Muscle of leg (tissue), 11 donors: ENCODE data around the gene ATP13A3. TPM values are rescaled to one million over a fixed set of nuclear protein-coding genes. Genes with fewer than 3 reads are reported as not detected.

Source experiments
- DNase-seq: peaks from one replicate; pipeline ENCODE4 v3.0.0; 2013
- H3K27ac ChIP-seq: one replicate; pipeline ENCODE4 v1.5.1; 2013; ENCODE audit warnings: mild to moderate bottlenecking, low read length, control low read depth
- H3K27me3 ChIP-seq: one replicate; pipeline ENCODE4 v1.6.1; 2013; ENCODE audit warnings: low read length; ENCODE audit not compliant: control insufficient read depth, insufficient read depth
- H3K36me3 ChIP-seq: one replicate; pipeline ENCODE4 v1.6.1; 2013; ENCODE audit warnings: low read length; ENCODE audit not compliant: control insufficient read depth, insufficient read depth
- H3K4me1 ChIP-seq: one replicate; pipeline ENCODE4 v1.6.1; 2013; ENCODE audit warnings: low read length; ENCODE audit not compliant: control insufficient read depth, insufficient read depth
- H3K4me3 ChIP-seq: one replicate; pipeline ENCODE4 v1.5.1; 2013; ENCODE audit warnings: low read length, control low read depth
- H3K9me3 ChIP-seq: replicated peaks from 2 replicates; pipeline ENCODE4 v1.6.1; 2013; ENCODE audit warnings: low read depth, low read length; ENCODE audit not compliant: control insufficient read depth
- WGBS: methylation state at CpG from one replicate; pipeline ENCODE4 v1.1.5; 2013; ENCODE audit warnings: missing lambda C conversion rate; ENCODE audit not compliant: insufficient coverage; 5-methylcytosine and 5-hydroxymethylcytosine counted together
- polyA plus RNA-seq, 8 donors: library from polyadenylated mRNA; unstranded; fragments of 120-200 nt; gene quantifications; one replicate each; pipeline versions ENCODE4 v1.2.1 to v1.2.3, GENCODE V29; 2013; ENCODE audit warnings: inconsistent platforms in 1 of 8, low replicate concordance in 1 of 8; ENCODE audit not compliant: insufficient read length in 8 of 8, insufficient read depth in 1 of 8
- total RNA-seq: library from RNA; stranded (reverse); fragments of 120-200 nt; gene quantifications from one replicate; pipeline ENCODE4 v1.2.4, GENCODE V29; 2013

The ATP13A3 gene
- total and polyA plus RNA-seq, 9 donors = 16.0 to 35.2 (median 22.0) TPM

DNA sequence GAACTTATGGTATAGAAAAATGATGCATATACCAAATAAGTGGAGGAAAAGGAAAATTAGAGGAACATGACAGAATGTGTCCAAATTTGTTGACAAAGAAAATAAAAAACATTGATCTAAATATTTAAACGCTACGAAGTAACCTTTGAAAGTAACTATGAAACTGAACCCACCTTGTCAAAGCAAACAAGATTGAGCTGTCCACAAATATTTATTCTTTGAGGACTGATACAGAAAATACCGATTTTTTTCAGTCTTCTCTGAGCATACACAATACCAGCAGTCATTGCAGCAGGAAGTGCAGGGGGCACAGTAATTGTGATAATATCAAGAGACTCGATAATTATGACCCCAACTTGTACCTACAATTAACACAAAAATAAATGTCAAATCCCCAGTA, 40.0 kb downstream of the ATP13A3 start:
- WGBS = no CpG with 5 or more reads among the region's 4 CpGs

GRCh38 chr3:194446172-194446571, 40.6 kb downstream of the ATP13A3 start:
- no peak for DNase-seq
- Histone ChIP-seq H3K36me3 (peaks cover 28% of the 10 kb centered on the region), H3K9me3 (no peaks in the 10 kb centered on the region), H3K27me3 (no peaks in the 10 kb centered on the region), H3K27ac (no peak overlapping the region), H3K4me1 (no peaks in the 10 kb centered on the region), H3K4me3 (no peak overlapping the region)
- 96% methylated on average over 9 of the region's 13 CpGs for WGBS

More for the DNA sequence above, 40.0 kb downstream of the ATP13A3 start:
- peaks cover 33% of the 10 kb centered on the region for H3K36me3 ChIP-seq
- H3K9me3 ChIP-seq = no peaks in the 10 kb centered on the region
- H3K27me3 ChIP-seq = no peaks in the 10 kb centered on the region
- no peak overlapping the region for H3K27ac ChIP-seq
- H3K4me1 ChIP-seq = no peaks in the 10 kb centered on the region
- no peak overlapping the region for H3K4me3 ChIP-seq
- no peak for DNase-seq

DNA sequence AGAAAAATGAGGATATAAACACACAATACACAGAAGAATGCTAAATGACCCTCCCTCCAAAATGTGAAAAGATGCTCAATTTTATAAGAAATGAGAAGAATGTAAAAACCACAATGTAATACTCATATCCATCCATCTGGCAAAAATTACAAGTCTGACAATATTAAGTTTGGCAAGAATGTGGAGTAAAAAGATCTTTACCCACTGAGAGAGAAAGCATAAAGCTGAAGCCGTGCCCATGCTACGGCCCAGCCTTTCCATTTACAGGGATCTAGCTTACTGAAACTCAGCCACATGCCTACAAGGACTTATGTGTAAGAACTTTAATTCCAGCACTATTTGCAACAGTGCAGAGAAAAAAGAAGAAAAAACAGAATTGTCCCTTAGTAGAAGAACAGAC, 42.9 kb downstream of the ATP13A3 start:
- no CpG with 5 or more reads among the region's 2 CpGs for WGBS

GRCh38 chr3:194440756-194441155, 46.0 kb downstream of the ATP13A3 start:
- no CpG with 5 or more reads among the region's 2 CpGs for WGBS
- peaks cover 22% of the 10 kb centered on the region for H3K36me3 ChIP-seq

More for the DNA sequence above, 42.9 kb downstream of the ATP13A3 start:
- no peaks in the 10 kb centered on the region for H3K9me3 ChIP-seq
- H3K4me3 ChIP-seq = no peak overlapping the region
- no peaks in the 10 kb centered on the region for H3K4me1 ChIP-seq
- peaks cover 22% of the 10 kb centered on the region for H3K36me3 ChIP-seq
- no peak overlapping the region for H3K27ac ChIP-seq
- DNase-seq = peak; percentile 43
- H3K27me3 ChIP-seq = no peaks in the 10 kb centered on the region

GRCh38 chr3:194439881-194440550, 46.8 kb downstream of the ATP13A3 start:
- H3K9me3 ChIP-seq = no peaks in the 10 kb centered on the region
- H3K36me3 ChIP-seq = peaks cover 25% of the 10 kb centered on the region
- DNase-seq = no peak
- no CpG with 5 or more reads among the region's 6 CpGs for WGBS
- H3K4me1 ChIP-seq = no peaks in the 10 kb centered on the region
- no peak overlapping the region for H3K4me3 ChIP-seq
- H3K27ac ChIP-seq = no peak overlapping the region
- H3K27me3 ChIP-seq = no peaks in the 10 kb centered on the region

More at GRCh38 chr3:194440756-194441155, 46.0 kb downstream of the ATP13A3 start:
- no peak for DNase-seq
- Histone ChIP-seq H3K27me3 (no peaks in the 10 kb centered on the region), H3K9me3 (no peaks in the 10 kb centered on the region), H3K4me1 (no peaks in the 10 kb centered on the region), H3K4me3 (no peak overlapping the region), H3K27ac (no peak overlapping the region)

GRCh38 chr3:194434503-194434902, 52.3 kb downstream of the ATP13A3 start:
- no peak for DNase-seq
- Histone ChIP-seq H3K36me3 (peaks cover 20% of the 10 kb centered on the region), H3K4me1 (no peaks in the 10 kb centered on the region), H3K27ac (no peak overlapping the region), H3K27me3 (no peaks in the 10 kb centered on the region), H3K4me3 (no peak overlapping the region), H3K9me3 (no peaks in the 10 kb centered on the region)
- 100% methylated on average over 3 of the region's 3 CpGs for WGBS

GRCh38 chr3:194431554-194431953, 55.2 kb downstream of the ATP13A3 start:
- WGBS = 93% methylated on average over 3 of the region's 5 CpGs
- no peaks in the 10 kb centered on the region for H3K4me1 ChIP-seq
- peaks cover 19% of the 10 kb centered on the region for H3K36me3 ChIP-seq
- H3K4me3 ChIP-seq = no peak overlapping the region
- no peak overlapping the region for H3K27ac ChIP-seq
- no peak for DNase-seq
- H3K27me3 ChIP-seq = no peaks in the 10 kb centered on the region
- no peaks in the 10 kb centered on the region for H3K9me3 ChIP-seq

- no peak for DNase-seq
- H3K36me3 ChIP-seq = peaks cover 16% of the 10 kb centered on the region
- no peaks in the 10 kb centered on the region for H3K9me3 ChIP-seq
- H3K4me3 ChIP-seq = no peak overlapping the region
- no peaks in the 10 kb centered on the region for H3K4me1 ChIP-seq
- no CpG with 5 or more reads among the region's 4 CpGs for WGBS
- no peaks in the 10 kb centered on the region for H3K27me3 ChIP-seq
- H3K27ac ChIP-seq = no peak overlapping the region
These were observed 61.4 kb downstream of the ATP13A3 start for GRCh38 chr3:194425399-194425798.

DNA sequence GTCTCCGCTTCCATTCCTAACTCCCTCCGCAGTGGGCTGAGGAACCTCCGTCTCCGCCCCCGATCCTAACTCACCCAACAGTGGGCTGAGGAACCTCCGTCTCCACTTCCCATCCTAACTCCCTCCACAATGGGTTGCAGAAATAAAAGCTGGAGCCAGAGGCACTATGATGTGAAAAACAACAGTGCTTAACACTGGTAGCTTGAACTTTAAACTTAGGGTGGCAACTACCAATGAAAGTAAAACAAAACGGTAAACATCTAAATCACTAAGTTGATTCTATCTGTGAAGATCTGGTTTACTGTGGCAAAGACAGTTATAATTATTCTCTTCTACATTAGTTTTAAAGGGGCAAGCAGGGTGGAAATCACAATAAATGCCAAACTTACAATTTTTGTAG, 61.8 kb downstream of the ATP13A3 start:
- DNase-seq = no peak
- WGBS = 97% methylated on average over 5 of the region's 7 CpGs
- H3K36me3 ChIP-seq = peaks cover 16% of the 10 kb centered on the region
- H3K27ac ChIP-seq = no peak overlapping the region
- H3K27me3 ChIP-seq = no peaks in the 10 kb centered on the region
- no peaks in the 10 kb centered on the region for H3K4me1 ChIP-seq
- no peak overlapping the region for H3K4me3 ChIP-seq
- no peaks in the 10 kb centered on the region for H3K9me3 ChIP-seq

- no peak for DNase-seq
- Histone ChIP-seq H3K36me3 (peaks cover 16% of the 10 kb centered on the region), H3K4me3 (no peak overlapping the region), H3K9me3 (no peaks in the 10 kb centered on the region), H3K27ac (no peak overlapping the region), H3K4me1 (no peaks in the 10 kb centered on the region), H3K27me3 (no peaks in the 10 kb centered on the region)
- no CpG with 5 or more reads among the region's 1 CpG for WGBS
These were observed 62.4 kb downstream of the ATP13A3 start for GRCh38 chr3:194424373-194424772.

GRCh38 chr3:194423317-194423716, 63.5 kb downstream of the ATP13A3 start:
- Histone ChIP-seq H3K27ac (no peak overlapping the region), H3K9me3 (no peaks in the 10 kb centered on the region), H3K27me3 (no peaks in the 10 kb centered on the region), H3K4me1 (no peaks in the 10 kb centered on the region), H3K4me3 (no peak overlapping the region), H3K36me3 (peaks cover 21% of the 10 kb centered on the region)
- 100% methylated on average over 1 of the region's 3 CpGs for WGBS
- DNase-seq = no peak
